CD1c-positive myeloid dendritic cell (primary cell): ENCODE measurements around the gene ISG20L2.
A peak's percentile ranks its signal among the peaks of the same experiment; 100 is the strongest.

Source experiments
- DNase-seq: peaks from one replicate; pipeline ENCODE4 v3.0.0-alpha.2; 2016; ENCODE audit errors: extremely low spot score

ISG20L2 gene

DNA sequence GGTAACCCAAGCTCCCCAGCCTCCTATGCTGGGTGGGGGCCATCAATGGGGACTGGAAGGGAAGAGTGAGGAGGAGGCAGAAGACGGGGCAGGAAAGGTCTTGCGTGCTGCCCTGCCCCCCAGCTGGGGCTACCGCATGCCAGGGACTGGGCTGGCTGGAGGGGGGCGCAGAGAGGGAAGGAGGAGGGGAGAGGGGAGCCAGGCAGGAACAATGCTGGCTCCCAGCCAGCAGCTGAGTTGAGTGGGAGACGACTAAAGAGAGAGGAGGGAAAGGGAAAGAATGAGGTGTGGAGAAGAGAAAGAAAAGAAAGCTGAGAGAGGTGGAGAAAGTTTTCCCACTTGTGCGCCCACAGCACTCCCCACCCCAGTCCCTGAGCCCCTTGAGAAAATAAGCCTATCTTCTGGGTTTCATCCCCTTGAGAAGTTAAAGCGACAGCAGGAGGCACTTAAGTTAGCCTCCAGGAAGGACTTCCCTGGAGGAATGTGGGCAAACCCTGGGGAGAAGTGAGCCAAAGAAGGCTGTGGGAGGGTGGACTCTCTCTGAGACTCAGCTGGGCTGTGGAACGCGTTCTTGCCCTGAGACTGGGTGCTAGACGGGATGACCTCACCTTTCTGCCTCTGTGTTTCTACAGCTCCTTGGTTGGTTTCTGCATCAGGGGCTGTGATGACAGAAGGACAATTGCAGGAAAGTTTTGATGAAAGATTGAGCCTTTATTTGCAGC lies 38.5 kb downstream of the ISG20L2 start:
- peak; percentile 57 for DNase-seq

DNA sequence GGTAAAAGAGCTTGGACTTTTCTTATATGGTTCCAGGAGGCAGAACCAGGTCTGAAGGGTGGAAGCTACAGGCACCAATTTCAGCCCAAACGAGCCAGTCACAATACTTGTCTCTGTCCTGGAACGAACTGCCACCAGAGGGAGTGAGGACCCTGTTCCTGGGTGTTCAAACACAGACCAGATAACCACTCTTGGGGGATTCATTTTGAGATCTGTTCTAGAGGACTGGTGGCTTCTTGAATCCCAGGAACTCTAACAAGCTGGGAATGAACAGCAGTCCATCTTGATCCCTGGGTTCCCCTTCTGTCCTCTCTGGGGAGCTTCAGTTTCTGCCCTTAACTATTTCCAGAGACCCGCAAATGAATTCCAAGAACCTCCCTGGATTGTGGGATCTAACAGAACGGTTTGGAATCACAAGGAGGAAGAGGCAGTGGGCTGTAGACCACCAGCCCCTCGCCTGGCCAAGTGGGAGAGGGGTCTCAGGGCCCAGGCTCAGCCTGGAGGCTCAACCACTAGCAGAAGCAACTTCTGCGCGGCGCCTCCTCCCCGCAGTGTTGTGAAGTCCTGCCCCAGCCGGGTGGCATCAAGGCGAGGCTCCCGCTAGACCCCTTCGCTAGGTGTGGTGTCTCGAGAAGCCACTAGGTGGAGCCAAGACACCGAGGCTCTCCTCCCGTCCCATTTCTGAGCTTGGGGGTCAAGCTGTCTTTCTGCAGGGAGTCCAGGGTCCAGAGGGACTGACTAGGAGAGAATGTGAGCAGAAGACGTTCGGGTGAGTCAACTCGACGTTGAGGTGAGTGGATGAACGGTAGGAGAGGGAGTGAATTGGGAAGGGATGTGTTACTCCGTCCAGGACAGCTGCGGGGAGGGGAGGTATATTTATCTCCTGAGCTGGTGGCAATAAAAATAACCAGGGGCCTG lies 39.3 kb downstream of the ISG20L2 start:
- DNase-seq = peak; percentile 84

DNA sequence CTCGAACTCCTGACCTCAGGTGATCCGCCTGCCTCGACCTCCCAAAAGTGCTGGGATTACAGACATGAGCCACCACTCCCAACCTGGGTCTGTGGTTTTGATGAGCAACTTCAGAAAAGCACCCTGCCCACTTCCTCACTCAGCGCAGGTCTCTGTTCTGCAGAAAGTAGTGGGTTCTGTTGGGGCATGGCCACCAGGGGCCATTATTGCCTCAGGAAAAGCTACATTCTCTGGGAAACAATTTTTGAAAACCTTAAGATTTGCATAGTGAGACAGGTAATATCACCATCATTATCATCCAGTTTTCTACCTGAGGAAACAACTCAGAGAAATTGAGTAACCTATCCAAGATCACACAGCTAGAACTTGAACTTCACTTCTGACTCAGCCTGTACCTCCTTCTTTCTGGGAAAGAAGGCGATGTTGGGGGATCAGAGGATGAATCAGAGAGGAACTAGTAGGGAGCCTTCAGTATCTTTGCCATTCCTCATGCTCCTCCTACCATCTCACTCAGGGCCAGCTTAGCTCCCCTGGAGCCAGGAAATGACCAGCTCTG lies 44.3 kb downstream of the ISG20L2 start:
- DNase-seq = peak; percentile 52

DNA sequence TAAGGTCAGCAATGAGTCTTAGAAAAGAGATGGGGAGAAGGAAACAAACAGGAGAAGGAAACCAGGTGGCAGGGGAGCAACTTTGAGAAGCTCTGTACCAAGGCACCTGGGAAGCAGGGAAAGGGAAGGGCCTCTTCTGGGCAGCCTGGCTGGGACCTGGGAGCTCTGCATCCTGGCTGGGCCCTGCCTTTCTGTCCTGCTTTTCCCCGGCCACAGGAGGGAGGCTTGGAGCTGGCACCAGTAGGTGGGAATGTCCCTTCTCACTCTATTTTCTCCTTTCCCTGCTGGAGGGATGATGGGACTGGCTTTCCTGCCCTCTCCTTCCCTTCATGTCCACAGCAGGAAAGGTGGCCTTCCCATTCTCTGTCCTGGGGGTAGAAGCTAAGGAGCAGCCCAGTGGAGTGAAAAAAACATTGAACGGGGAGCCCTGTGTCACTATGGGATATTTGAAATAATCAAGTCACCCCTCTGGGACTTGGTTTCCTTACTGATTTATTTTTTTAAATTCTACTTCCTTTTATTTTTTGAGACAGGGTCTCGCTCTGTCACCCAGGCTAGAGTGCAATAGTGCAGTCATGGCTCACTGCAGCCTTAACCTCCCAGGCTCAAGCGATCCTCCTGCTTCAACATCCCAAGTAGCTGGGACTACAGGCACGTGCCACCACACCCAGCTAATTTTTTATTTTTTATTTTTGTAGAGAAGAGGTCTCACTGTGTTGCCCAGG lies 46.2 kb downstream of the ISG20L2 start:
- DNase-seq = no peak

DNA sequence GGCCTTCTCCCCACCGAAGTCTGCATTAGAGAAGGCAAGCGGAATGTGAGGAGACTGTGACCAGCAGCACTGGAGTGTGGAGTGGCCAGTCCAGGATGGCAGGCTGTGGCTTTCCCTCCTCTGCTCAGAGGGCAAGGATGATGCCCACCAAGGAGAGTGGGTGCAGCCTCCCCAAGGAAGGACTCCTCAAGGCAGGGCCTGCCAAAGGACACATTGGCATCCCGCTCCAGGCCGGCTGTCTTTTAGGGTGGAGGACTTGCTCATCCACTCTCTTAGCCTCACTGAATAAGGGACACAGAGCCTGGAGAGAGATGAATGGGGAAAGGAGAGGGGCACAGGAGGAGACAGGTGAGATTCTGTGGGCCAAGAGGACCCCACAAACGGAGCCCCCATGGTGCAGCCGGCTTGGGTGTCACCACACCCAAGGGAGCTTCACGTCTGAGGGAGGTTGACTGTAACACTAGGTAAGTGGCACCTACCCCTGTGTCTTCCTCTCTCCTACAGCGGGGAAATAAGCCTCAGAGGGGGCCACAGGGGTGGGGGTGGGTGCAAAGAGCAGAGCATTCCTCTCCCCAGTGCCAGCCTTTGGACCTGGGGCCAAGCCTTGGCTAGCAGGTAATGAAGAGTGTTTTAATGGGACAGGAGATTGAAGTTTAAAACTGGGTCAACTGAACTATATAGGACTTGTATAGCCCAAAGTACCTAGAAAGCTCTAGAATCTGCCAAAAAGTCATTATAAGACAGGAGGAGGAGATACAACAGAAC lies 47.2 kb downstream of the ISG20L2 start:
- no peak for DNase-seq

DNA sequence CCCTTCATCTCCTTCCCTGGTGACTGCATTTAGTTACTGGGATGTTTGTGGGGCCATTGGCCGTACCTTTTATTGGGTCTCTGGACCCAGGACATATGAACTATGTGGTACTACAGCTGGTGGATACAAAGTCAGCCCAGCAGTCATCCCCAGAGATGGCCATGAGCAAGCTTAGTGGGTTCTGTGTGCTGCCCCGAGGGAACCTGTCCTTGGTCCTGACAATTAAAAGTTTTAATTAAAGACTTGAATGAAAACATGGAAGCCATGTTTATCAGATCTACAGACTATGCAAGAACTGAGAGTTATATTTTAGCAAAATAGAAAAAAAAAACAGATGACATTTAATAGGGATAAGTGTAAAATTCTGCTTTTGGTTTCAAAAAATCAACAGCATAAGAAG lies 48.5 kb downstream of the ISG20L2 start:
- no peak for DNase-seq

DNA sequence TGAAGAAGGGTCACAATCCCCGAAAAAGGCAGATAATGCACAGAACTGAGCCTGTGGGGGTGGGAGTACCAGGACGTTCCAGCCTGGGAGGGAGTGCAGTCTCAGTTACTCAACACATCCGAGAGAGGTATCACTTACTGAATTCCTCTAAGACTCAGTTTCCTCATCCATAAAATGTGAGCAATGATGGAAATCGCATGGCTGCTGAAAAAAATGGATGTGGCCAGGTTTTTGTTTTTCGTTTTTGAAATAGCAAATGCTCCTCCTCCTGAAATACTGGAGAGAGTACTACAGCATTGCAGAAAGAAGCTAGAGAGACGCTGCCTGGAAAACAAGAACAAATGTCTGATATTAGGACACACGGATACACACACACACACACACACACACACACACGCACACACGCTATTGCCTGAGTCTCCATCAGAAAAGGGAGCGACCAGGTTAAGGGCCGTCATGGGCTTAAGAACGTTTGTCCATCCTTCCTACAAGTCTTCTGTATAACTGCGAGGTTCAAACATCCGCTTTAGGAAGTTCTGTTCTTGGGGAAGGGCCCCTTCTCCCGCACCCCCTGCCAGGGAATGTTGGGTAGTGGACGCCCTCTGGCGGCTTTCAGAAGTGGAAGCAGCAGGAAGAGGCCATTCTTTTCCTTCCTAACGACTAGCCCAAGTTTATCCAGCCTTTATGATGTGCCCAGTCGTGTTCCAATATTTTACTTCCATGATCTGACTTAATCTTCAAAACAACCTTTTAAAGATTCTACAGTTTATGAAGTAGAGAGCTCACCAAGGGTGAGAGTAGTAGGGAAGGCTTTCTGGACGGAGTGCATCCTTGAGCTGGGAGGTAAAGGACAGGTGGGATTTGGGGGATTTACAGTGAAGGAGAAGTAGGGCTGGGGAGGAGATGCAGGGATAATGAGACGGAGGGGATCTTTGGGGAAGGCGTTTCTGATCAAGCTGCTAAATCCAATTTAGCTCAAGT lies 50.7 kb downstream of the ISG20L2 start:
- DNase-seq = peak; percentile 62

DNA sequence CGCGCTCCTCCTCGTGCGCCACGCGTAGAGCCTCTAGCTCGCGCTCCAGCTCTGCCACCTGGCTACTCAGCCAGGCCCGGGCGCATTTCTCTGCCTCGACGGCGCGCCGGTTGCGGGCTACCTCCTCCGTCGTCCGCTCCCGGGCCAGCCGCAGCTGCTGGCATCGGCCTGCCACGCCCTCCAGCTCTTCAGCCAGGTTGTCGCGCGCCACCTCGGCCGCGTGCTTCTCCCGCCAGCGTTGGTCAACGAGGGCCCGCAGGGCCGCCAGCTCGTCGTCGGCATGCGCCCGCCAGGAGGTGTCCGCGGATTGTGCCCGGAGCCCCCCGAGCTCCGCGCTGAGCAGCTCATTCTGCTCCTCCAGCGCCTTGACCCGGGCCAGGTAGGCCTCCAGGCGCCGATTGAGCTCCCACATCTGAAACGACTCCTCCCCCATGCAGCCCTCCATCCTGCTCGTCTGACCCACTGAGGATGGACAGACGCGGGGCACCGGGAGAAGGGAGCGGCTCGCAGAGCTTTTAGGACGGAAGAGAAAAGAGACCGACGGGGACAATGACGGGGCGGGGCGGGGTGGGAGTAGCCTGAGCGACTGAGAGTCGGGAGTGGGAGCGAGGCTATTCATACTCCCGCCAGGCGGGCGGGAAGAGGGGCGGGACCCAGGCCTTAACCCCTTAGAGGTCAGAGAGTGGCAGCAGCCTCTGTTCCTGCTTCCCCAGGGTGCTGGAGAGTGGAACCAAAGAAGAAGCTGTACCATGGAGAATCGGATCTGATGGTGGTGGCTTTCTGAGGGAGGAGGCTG lies 51.5 kb downstream of the ISG20L2 start, which contains the start of gene NES:
Gene NES (minus strand): TSS at position 588 of the 796 bp plus-strand sequence. CDS start 143 bp downstream, at position 445.
- DNase-seq = no peak

DNA sequence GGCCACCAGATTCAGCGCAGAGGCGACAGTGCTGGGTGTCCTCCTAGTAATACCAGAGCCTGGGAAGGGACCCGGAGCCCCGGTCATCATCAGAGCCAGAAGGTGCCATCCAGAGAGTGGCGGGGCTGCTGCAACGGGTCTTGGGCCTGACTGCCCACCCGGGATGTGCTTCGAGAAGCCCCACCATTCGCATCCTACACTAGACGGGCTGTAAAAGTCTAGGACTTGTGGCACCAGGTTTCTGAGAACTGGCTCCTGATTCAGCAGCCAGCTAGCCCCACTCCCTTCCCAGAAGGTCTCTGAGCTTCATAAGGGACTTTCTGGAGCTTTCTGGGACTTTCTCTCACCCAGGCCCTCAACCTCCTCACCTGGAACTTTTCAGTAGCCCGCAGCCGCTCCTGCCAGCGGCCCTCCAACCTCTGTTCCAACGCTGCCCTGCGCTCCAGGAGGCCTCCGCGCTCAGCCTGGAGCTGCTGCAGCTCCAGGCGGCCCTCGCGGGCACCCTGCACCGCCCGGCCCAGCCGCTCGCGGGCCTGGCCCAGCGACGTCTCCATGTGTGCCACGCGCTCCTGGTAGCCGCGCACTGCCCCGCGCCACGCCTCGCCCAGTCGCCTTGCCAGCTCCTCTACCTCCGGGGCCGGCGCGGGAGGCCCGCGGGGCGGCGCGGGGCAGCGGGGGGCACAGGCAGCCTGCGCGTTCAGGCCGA lies 52.3 kb downstream of the ISG20L2 start:
- DNase-seq = no peak

DNA sequence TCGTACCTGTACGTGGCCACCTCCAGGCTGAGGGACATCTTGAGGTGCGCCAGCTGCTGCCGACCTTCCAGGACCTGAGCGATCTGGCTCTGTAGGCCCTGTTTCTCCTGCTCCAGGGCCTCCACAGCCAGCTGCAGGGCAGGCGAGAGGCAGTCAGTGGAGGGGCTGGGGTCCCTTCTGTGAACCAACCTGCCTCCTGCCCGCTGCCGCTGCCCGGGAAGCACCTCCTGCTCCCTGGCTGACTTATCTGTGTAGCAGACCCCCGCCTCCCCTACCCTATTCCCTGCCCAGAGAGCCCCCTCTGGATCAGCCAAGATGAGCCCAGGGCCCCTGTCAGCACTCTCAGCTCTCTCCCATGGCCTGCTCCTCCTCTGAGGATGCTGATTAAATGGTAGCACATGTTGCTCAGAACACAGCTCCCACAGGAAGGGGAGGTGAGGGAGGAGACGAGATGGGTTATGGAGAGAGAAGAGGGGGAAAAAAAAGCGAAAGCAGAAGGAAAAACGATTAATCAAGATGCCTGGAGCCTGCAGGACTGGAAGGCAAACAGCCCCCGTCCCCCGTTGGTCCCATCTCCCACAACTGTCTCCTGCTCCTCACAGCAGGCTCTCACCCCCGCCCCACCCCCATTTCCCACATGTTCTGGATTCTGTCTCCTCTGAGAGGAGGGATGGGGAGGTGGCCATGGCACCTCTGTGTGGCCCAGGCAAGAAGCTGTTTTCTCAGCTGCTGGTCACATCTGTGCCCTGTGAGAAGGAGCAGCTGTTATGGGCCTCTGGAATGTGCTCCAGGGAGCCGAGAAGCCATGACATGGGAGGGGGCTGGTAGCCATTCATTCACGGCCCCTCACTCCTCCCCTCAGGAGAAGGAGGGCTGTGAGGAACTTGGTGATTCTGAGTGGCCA lies 53.1 kb downstream of the ISG20L2 start:
- no peak for DNase-seq

DNA sequence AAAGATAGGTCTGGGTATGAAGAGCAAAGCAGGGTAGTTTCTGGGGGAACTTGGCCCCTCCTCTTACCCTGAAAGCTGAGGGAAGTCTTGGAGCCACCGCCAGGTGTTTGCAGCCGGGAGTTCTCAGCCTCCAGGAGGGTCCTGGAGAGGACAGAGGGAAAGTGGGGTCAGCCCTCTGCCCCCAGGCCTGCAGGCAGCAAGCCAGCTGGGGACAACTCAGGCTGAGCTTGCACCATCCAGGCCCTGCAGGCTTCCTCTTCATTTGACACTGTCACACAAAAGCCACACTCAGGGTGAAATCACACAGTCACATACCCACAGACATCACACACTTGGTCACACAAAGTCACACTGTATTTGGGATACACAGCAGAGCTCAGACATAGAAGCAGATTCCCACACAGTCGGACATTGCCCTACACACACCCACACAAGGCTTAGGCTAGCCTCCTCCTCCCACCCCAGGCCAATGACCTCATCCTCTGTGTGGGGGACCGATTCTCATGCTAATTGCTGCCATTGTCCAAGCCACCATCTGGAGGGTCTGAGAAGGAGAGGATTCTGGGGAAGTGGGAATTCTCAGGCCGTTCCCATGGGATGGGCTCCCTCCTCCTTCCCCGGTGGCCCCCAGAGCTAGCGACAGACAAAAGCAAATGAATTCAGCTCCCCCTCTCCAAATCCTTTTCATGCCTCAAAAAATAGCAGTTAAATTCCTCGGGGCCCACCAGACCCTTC lies 55.0 kb downstream of the ISG20L2 start:
- DNase-seq = peak; percentile 37
